ENCODE measurements around the gene ARHGEF39.
"Not testable (repeated sequence)": the region's sequence is repeated elsewhere in the genome, so short reads cannot be mapped to it uniquely, and the experiment has no call there.

ARHGEF39 gene

GRCh38 chr9:35616681-35617459 lies 48.1 kb downstream of the ARHGEF39 start:
- no peak for FAIRE-seq

GRCh38 chr9:35615981-35616680 lies 48.9 kb downstream of the ARHGEF39 start:
- no peak for FAIRE-seq

GRCh38 chr9:35612843-35613242 lies 52.2 kb downstream of the ARHGEF39 start:
- FAIRE-seq, result no peak

DNA sequence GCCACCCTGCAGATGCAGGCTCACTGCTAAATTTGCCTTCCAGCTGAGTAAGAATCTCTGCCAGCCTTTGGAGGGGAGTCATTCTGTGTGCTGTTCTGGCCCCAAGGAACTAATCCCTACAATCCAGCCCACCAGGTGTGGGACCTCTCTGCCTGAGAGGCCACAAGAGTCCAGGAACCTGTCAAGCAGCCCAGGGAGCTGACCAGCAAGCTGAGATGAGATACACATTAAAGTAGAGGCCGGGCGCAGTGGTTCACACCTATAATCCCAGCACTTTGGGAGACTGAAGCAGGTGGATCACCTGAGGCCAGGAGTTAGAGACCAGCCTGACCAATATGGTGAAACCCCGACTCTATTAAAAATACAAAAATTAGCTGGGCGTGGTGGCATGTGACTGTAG lies 52.9 kb downstream of the ARHGEF39 start:
- not testable (repeated sequence) for FAIRE-seq

GRCh38 chr9:35611230-35611797 lies 53.7 kb downstream of the ARHGEF39 start:
- no peak for FAIRE-seq

DNA sequence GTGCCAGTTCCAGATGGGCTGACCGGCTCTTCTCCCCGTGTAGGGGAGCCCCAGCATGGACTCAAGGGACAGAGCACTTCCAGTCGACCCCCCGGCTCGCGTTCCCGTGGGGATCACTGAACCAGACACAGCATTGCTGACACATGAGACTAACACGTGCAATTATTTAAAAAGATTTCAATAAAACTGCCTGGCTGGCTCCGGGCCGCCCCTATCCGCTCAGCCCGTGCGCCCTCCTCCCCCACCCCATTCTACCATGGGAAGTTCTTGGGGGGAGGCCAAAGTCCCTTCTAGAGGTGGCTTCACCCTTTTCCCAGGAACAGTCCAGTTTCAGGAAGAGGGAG lies 55.2 kb downstream of the ARHGEF39 start:
- no peak for FAIRE-seq
